GM18858 (cell line): ENCODE measurements around the gene KLK1.
"Not testable (repeated sequence)": the region's sequence is repeated elsewhere in the genome, so short reads cannot be mapped to it uniquely, and the experiment has no call there.

ENCODE experiments used
- ATAC-seq: cut with Tn5 transposase; IDR thresholded peaks from one replicate; pipeline ENCODE4 v1.9.1; 2021; ENCODE audit not compliant: unreplicated experiment

The KLK1 gene

GRCh38 chr19:50770164-50770563, 53.4 kb downstream of the KLK1 start, which contains the start of gene GPR32:
Gene GPR32 (plus strand): TSS chr19:50770464. CDS start chr19:50770601, 137 bp downstream.
- not testable (repeated sequence) for ATAC-seq
